Natural killer cell (primary cell): ENCODE data around the gene KCTD17. TPM values are rescaled to one million over a fixed set of nuclear protein-coding genes. Genes with fewer than 3 reads are reported as not detected.

ENCODE experiments used
- ATAC-seq, 3 donors: fragments of 150-1000 bp in 2 of 3; fragments of 200-7000 bp in 1 of 3; cut with Tn5 transposase; 1 replicate in 1 of 3; 2 replicates in 2 of 3; pipeline ENCODE4 v1.10.0; 2021; ENCODE audit warnings: mild to moderate bottlenecking in 2 of 3, moderate library complexity in 2 of 3
- DNase-seq, 2 donors: peaks; one replicate each; pipeline versions ENCODE4 v3.0.0 to v3.0.0-alpha.2; 2013 to 2021; ENCODE audit warnings: mixed read lengths in 1 of 2
- H3K27ac ChIP-seq: one replicate; pipeline ENCODE4 v1.5.1; 2013; ENCODE audit warnings: mild to moderate bottlenecking, low read length
- H3K27me3 ChIP-seq: one replicate; pipeline ENCODE4 v1.6.1; 2013; ENCODE audit warnings: low read length; ENCODE audit not compliant: control insufficient read depth, insufficient read depth
- H3K36me3 ChIP-seq: one replicate; pipeline ENCODE4 v1.6.1; 2013; ENCODE audit warnings: low read length; ENCODE audit not compliant: control insufficient read depth, insufficient read depth
- H3K4me1 ChIP-seq: one replicate; pipeline ENCODE4 v1.6.1; 2013; ENCODE audit warnings: low read length; ENCODE audit not compliant: control insufficient read depth, insufficient read depth
- H3K4me3 ChIP-seq: one replicate; pipeline ENCODE4 v1.5.1; 2013; ENCODE audit warnings: low read length
- H3K9me3 ChIP-seq: one replicate; pipeline ENCODE4 v1.6.1; 2013; ENCODE audit warnings: low read length; ENCODE audit not compliant: control insufficient read depth, insufficient read depth
- H3K27ac Mint-ChIP-seq, 2 donors: one replicate each; pipeline ENCODE4 v1.8.0; 2022; ENCODE audit warnings: mild to moderate bottlenecking in 2 of 2, mixed read lengths in 2 of 2, moderate library complexity in 1 of 2
- H3K27me3 Mint-ChIP-seq, 2 donors: one replicate each; pipeline ENCODE4 v1.8.0; 2022; ENCODE audit warnings: low read depth in 2 of 2, mixed read lengths in 2 of 2
- H3K36me3 Mint-ChIP-seq: one replicate; pipeline ENCODE4 v1.8.0; 2022; ENCODE audit warnings: mixed read lengths
- H3K4me1 Mint-ChIP-seq, 2 donors: one replicate each; pipeline ENCODE4 v1.8.0; 2022; ENCODE audit warnings: mixed read lengths in 2 of 2
- H3K4me3 Mint-ChIP-seq: one replicate; pipeline ENCODE4 v1.8.0; 2022; ENCODE audit warnings: mild to moderate bottlenecking, moderate library complexity, mixed read lengths
- H3K9me3 Mint-ChIP-seq, 2 donors: one replicate each; pipeline ENCODE4 v1.8.0; 2022; ENCODE audit warnings: mixed read lengths in 2 of 2
- WGBS: methylation state at CpG from one replicate; pipeline ENCODE4 v1.1.7; 2013; ENCODE audit warnings: missing lambda C conversion rate; ENCODE audit not compliant: insufficient coverage; 5-methylcytosine and 5-hydroxymethylcytosine counted together
- intact Hi-C: fragments of 100-400 bp; cut with micrococcal nuclease; formaldehyde crosslinking; loops from one replicate; pipeline ENCODE4 v1.14.2; 2022
- total RNA-seq, 4 donors: library from RNA; stranded (reverse); fragments of 120-200 nt in 1 of 4; gene quantifications; one replicate each; pipeline versions ENCODE4 v1.2.3 to v1.2.4, GENCODE V29; 2013 to 2022
- TF ChIP-seq, protein P1 (sequence below): fragments of 200-600 bp; IDR thresholded peaks from one replicate; pipeline ENCODE4 v1.8.0; 2022; ENCODE audit warnings: antibody characterized with exemption

KCTD17 gene
- total RNA-seq, 3 donors from 2014 or later (not counting 1 experiment from before 2014, with no cell fraction given), result 21.3 to 29.4 (median 22.9) TPM

- intact Hi-C loops, result no loop called here
- Mint-ChIP-seq H3K36me3 (no peaks in the 10 kb centered on the region), H3K4me3 (no peak overlapping the region), H3K27ac (no peak overlapping the region), H3K9me3 (no peaks in the 10 kb centered on the region), H3K27me3 (no peaks in the 10 kb centered on the region), H3K4me1 (peaks cover 12 to 29% of the 10 kb centered on the region in 2 donors)
- H3K36me3 ChIP-seq, result peaks cover 16% of the 10 kb centered on the region
- no peak overlapping the region for H3K27ac ChIP-seq
- 97% methylated on average over 34 of the region's 34 CpGs for WGBS
- TF ChIP-seq, protein P1, sequence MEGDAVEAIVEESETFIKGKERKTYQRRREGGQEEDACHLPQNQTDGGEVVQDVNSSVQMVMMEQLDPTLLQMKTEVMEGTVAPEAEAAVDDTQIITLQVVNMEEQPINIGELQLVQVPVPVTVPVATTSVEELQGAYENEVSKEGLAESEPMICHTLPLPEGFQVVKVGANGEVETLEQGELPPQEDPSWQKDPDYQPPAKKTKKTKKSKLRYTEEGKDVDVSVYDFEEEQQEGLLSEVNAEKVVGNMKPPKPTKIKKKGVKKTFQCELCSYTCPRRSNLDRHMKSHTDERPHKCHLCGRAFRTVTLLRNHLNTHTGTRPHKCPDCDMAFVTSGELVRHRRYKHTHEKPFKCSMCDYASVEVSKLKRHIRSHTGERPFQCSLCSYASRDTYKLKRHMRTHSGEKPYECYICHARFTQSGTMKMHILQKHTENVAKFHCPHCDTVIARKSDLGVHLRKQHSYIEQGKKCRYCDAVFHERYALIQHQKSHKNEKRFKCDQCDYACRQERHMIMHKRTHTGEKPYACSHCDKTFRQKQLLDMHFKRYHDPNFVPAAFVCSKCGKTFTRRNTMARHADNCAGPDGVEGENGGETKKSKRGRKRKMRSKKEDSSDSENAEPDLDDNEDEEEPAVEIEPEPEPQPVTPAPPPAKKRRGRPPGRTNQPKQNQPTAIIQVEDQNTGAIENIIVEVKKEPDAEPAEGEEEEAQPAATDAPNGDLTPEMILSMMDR, result no peak
- no peaks in the 10 kb centered on the region for H3K9me3 ChIP-seq
- H3K4me3 ChIP-seq, result no peak overlapping the region
- ATAC-seq (no peak), DNase-seq (no peak)
- no peaks in the 10 kb centered on the region for H3K27me3 ChIP-seq
- peaks cover 27% of the 10 kb centered on the region for H3K4me1 ChIP-seq
These were observed 27.7 kb upstream of the KCTD17 start for GRCh38 chr22:37023743-37024338.

DNA sequence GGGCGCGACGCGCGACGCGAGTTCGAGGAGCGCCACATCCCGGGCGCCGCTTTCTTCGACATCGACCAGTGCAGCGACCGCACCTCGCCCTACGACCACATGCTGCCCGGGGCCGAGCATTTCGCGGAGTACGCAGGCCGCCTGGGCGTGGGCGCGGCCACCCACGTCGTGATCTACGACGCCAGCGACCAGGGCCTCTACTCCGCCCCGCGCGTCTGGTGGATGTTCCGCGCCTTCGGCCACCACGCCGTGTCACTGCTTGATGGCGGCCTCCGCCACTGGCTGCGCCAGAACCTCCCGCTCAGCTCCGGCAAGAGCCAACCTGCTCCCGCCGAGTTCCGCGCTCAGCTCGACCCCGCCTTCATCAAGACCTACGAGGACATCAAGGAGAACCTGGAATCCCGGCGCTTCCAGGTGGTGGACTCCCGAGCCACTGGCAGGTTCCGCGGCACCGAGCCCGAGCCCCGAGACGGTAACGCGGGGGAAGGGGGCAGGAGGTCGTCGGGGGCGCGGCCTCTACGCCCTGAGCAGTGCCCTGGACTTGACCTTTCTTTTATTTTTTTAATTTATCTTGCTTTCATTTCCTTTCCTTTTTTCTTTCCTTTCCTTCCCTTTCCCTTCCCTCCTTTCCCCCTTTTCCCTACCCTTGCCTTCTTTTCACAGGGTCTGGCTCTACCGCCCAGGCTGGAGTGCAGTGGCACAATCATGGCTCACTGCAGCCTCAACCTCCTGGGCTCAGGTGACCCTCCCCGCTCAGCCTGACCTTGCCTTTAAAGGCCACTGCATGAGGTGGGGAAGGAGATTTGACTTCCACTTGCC is 27.0 kb upstream of the KCTD17 start:
- ATAC-seq (no peak), DNase-seq (no peak)
- H3K27me3 ChIP-seq, result no peaks in the 10 kb centered on the region
- H3K4me1 ChIP-seq, result peaks cover 25% of the 10 kb centered on the region
- no peak overlapping the region for H3K4me3 ChIP-seq
- Mint-ChIP-seq H3K9me3 (no peaks in the 10 kb centered on the region), H3K27me3 (no peaks in the 10 kb centered on the region), H3K27ac (peak overlapping the region in 1 of 2 donors; percentile 40), H3K36me3 (no peaks in the 10 kb centered on the region), H3K4me3 (no peak overlapping the region), H3K4me1 (peaks cover 12 to 29% of the 10 kb centered on the region in 2 donors)
- H3K36me3 ChIP-seq, result peaks cover 20% of the 10 kb centered on the region
- no peaks in the 10 kb centered on the region for H3K9me3 ChIP-seq
- H3K27ac ChIP-seq, result no peak overlapping the region
- intact Hi-C loops, result no loop called here
- TF ChIP-seq, protein P1, result no peak
- 97% methylated on average over 71 of the region's 71 CpGs for WGBS

DNA sequence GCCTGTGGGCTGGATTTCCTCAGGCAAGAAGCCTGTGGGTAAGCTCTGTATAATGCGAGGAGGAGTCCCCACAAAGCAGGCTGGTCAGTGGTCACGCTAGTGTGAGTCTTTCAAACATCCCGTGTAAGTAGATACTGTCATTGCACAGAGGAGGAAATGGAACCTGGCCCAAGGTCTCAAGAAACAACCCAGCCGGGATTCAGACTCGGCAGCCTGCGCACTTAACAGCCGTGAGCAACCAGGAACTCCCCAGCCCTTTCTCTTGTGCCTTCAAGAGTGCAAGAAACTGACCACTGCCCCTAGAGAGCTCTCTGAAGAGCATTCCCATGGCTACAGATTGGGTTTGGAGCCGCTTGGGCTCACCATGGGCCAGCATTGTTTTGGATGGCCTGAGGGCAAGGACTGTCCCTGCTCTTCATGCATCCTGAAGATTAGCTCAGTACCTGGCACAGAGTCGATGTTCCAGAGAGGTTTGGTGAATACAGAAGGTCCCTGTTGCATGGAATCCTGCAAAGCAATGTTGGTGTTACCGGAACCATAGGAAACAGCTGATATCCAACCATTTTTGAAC is 26.0 kb upstream of the KCTD17 start:
- peaks cover 12 to 20% of the 10 kb centered on the region in 2 donors for H3K4me1 Mint-ChIP-seq

More for the DNA sequence above, 26.0 kb upstream of the KCTD17 start:
- H3K4me3 Mint-ChIP-seq, result no peak overlapping the region
- H3K9me3 Mint-ChIP-seq, result no peaks in the 10 kb centered on the region
- 93% methylated on average over 10 of the region's 10 CpGs for WGBS
- no peaks in the 10 kb centered on the region for H3K36me3 Mint-ChIP-seq
- H3K27ac Mint-ChIP-seq, result no peak overlapping the region
- intact Hi-C loops, result no loop called here
- DNase-seq (no peak), ATAC-seq (no peak)
- no peak overlapping the region for H3K27ac ChIP-seq
- TF ChIP-seq, protein P1, result no peak
- no peak overlapping the region for H3K4me3 ChIP-seq
- no peaks in the 10 kb centered on the region for H3K9me3 ChIP-seq
- no peaks in the 10 kb centered on the region for H3K27me3 Mint-ChIP-seq
- H3K36me3 ChIP-seq, result peaks cover 24% of the 10 kb centered on the region
- no peaks in the 10 kb centered on the region for H3K27me3 ChIP-seq
- H3K4me1 ChIP-seq, result peaks cover 16% of the 10 kb centered on the region
